Measurements from ENCODE around the gene FUT7. TPM values are rescaled to one million over a fixed set of nuclear protein-coding genes. Genes with fewer than 3 reads are reported as not detected.

Gene FUT7, protein sequence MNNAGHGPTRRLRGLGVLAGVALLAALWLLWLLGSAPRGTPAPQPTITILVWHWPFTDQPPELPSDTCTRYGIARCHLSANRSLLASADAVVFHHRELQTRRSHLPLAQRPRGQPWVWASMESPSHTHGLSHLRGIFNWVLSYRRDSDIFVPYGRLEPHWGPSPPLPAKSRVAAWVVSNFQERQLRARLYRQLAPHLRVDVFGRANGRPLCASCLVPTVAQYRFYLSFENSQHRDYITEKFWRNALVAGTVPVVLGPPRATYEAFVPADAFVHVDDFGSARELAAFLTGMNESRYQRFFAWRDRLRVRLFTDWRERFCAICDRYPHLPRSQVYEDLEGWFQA
- total RNA-seq = under 1 TPM in 2 of 6 donors, not detected in 4; 0.18 to 0.19 TPM
- polyA plus RNA-seq = under 1 TPM in 1 of 2 donors, not detected in 1; 0.12 TPM

DNA sequence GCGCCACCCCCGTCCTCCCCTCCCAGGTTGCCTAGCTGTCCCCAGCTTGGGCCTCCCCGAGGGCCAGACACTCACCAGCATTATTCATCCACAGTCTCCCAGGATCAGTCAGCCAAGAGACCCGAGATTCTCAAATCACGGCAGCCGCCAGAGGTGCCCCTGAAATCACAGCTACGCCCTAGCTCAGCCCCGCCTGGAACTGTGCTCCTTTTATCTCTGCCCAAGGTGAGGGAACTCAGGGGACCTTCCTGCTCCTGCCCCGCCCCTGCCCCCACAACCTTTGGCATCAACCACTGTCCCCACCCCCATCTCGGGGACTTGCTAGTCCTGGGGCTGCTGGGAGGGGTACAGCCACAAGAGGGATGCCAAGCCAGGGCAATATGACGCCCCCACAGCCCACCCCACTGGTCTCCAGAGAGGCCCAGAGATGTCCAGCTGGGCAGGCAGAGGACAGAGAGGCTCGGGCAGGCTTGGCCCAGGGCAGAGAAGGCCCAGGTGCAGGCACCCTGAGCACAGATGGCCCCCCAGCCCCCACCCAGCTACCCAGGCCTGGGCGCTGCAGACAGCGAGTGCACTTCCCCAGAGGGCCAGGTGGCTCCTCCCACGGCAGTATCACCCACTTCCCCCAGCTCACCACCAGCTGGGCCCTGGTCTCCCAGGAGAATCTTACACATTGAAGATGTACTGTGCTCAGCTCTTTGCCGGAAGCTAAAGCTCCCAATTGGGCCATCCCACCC, at the start of gene FUT7:
FUT7 (minus strand) TSS at position 185 of the 737 bp plus-strand sequence; CDS start at position 88, 97 bp downstream.
- Histone ChIP-seq H3K36me3 (no peaks in the 10 kb centered on the region), H3K9me3 (no peaks in the 10 kb centered on the region), H3K4me3 (no peak within 1 kb of the TSS), H3K27me3 (no peaks in the 10 kb centered on the region), H3K4me1 (peaks cover 9 to 10% (median 9%) of the 10 kb centered on the region in 3 donors), H3K27ac (peak within 1 kb of the TSS in 1 of 4 donors; percentile 7)
- ATAC-seq (no peak), DNase-seq (no peak), FAIRE-seq (no peak)
- intact Hi-C loops (cut with DNase I) = loop anchor here in 1 of 3 donors (5.0 kb wide), 1 partner anchor 260 kb away; no protein-coding TSS in a partner anchor
- 67 to 69% methylated on average over 16 of the region's 16 CpGs for WGBS, 2 donors
- TF ChIP-seq, protein P1, sequence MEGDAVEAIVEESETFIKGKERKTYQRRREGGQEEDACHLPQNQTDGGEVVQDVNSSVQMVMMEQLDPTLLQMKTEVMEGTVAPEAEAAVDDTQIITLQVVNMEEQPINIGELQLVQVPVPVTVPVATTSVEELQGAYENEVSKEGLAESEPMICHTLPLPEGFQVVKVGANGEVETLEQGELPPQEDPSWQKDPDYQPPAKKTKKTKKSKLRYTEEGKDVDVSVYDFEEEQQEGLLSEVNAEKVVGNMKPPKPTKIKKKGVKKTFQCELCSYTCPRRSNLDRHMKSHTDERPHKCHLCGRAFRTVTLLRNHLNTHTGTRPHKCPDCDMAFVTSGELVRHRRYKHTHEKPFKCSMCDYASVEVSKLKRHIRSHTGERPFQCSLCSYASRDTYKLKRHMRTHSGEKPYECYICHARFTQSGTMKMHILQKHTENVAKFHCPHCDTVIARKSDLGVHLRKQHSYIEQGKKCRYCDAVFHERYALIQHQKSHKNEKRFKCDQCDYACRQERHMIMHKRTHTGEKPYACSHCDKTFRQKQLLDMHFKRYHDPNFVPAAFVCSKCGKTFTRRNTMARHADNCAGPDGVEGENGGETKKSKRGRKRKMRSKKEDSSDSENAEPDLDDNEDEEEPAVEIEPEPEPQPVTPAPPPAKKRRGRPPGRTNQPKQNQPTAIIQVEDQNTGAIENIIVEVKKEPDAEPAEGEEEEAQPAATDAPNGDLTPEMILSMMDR (IDR thresholded peaks at IDR 0.05) = no peak

DNA sequence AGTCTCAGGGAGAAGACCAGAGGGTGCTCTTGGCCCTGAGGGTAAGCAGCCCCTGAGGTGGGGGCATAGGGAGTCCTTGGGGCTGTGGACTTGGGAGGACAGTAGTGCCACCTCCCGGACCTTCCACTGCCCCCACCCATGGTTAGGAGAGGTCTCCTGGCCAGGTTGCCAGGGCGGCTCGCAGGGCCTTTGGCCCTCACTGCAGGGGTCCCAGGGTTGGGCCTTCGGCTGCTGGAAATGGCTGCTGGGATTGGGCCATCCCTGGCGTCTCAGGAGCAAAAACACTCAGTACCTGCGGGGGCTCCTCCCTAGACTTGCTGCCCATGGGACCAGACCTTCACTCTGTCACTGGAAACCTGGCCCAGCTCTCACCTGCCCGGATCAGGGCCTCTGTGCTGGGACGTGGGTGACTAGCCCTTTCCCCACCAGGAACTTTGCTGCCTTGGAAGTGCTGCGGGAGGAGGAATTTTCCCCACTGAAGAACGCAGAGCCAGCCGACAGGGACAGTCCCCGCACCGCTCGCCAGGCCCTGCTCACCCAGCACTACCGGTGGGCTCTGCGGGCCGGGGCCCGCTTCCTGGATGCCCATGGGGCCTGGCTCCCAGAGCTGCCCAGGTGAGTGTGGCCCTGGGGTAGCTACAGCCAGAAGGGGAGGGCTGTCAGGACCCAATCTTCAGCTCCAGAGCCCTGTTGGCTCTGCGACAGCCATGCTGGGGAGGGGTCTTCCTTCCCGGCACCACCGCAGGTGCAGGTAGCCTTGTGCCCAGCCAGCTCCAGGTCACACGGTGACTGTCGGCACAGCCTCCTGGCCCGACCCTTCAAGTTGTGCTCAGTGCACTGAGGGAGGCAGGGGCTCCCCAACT, 48.6 kb upstream of the FUT7 start:
- intact Hi-C loops (cut with DNase I) = no loop called here
- no peak overlapping the region for H3K27ac ChIP-seq
- no peaks in the 10 kb centered on the region for H3K27me3 ChIP-seq
- DNase-seq = peak in 2 of 6 donors; percentile 37 to 76
- 93 to 96% methylated on average over 21 to 24 of the region's 24 CpGs for WGBS, 2 donors
- H3K4me3 ChIP-seq = no peak overlapping the region
- no peaks in the 10 kb centered on the region for H3K36me3 ChIP-seq
- TF ChIP-seq, protein P1 (IDR thresholded peaks at IDR 0.05) = no peak
- no peak for FAIRE-seq
- peaks cover 0 to 9% (median under 1%) of the 10 kb centered on the region in 3 donors for H3K4me1 ChIP-seq
- no peaks in the 10 kb centered on the region for H3K9me3 ChIP-seq
- ATAC-seq = no peak

DNA sequence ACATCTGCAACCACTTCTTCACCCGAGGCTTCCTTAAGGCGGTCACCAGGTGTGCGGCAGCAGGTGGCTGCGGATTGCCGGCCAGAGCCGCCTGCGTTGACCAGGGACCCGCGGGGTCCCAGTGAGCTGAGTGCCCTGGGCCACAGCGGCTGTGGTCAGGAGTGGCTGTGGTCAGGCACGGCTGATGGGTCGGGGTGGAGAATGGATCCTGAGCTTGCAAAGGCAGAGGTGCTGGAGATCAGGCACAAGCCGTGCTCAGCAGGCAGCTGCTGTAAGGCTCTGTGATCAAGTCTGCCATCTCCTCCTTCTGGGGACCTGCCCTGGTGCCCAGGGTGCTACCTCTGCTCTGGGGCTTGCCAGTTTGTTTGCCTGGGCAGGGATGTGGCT, 47.5 kb upstream of the FUT7 start:
- no peaks in the 10 kb centered on the region for H3K9me3 ChIP-seq
- no peaks in the 10 kb centered on the region for H3K36me3 ChIP-seq
- 90% methylated on average over 13 of the region's 13 CpGs for WGBS, 2 donors
- no peaks in the 10 kb centered on the region for H3K27me3 ChIP-seq
- no peak overlapping the region for H3K27ac ChIP-seq
- peaks cover 0 to 8% (median 0%) of the 10 kb centered on the region in 3 donors for H3K4me1 ChIP-seq
- ATAC-seq = no peak
- no peak for FAIRE-seq
- peak in 1 of 6 donors; percentile 26 for DNase-seq
- TF ChIP-seq, protein P1 (IDR thresholded peaks at IDR 0.05) = no peak
- intact Hi-C loops (cut with DNase I) = no loop called here
- no peak overlapping the region for H3K4me3 ChIP-seq

DNA sequence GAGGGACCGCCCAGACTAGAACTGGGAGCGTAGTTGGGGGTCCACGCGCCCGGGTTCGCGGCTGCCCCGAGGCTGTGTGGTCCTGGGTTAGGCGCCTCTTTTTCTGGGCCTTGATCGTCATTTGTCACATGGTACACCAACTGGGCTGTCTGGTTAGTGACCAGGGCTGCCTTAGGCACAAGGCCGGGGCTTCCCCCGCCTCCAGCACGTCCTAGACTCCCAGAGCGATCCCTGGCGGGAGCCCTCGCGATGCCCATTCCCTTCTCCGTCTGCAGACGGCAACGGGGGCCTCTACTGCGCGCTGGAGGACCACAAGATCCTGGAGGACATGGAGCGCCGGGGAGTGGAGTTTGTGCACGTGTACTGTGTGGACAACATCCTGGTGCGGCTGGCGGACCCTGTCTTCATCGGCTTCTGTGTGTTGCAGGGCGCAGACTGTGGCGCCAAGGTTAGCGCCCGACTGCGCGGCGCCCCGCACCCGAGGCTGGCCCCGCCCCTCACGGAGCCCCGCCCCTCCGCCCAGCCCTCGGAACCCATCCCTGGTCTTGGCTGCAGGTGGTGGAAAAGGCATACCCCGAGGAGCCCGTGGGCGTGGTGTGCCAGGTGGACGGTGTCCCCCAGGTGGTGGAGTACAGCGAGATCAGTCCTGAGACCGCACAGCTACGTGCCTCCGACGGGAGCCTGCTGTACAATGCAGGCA, 47.0 kb upstream of the FUT7 start:
- TF ChIP-seq, protein P1 (IDR thresholded peaks at IDR 0.05) = no peak
- Histone ChIP-seq H3K27ac (no peak overlapping the region), H3K4me3 (peak overlapping the region in 1 of 4 donors; percentile 67), H3K4me1 (peaks cover 0 to 8% (median 0%) of the 10 kb centered on the region in 3 donors), H3K27me3 (no peaks in the 10 kb centered on the region), H3K9me3 (no peaks in the 10 kb centered on the region), H3K36me3 (no peaks in the 10 kb centered on the region)
- WGBS, 2 donors = 67 to 72% methylated on average over 51 of the region's 51 CpGs
- intact Hi-C loops (cut with DNase I) = no loop called here
- ATAC-seq (no peak), DNase-seq (peak in 1 of 6 donors; percentile 84), FAIRE-seq (no peak)

Data from pancreas (tissue), 10 donors.